Effector memory CD4-positive, alpha-beta T cell (primary cell): ENCODE data around the gene ATG101.

Source experiments
- DNase-seq, 3 donors: peaks; one replicate each; pipeline ENCODE4 v3.0.0-alpha.2; 2020
- H3K27ac ChIP-seq: 2 replicates; pipeline ENCODE4 v1.7.0; 2013; ENCODE audit warnings: mild to moderate bottlenecking, low read length, moderate library complexity; ENCODE audit not compliant: insufficient read depth, poor library complexity, severe bottlenecking
- H3K27me3 ChIP-seq: replicated peaks from 2 replicates; pipeline ENCODE4 v1.7.0; 2013; ENCODE audit warnings: mild to moderate bottlenecking, low read length; ENCODE audit not compliant: insufficient read depth, control insufficient read depth, poor library complexity, severe bottlenecking
- H3K36me3 ChIP-seq: 2 replicates; pipeline ENCODE4 v1.7.0; 2013; ENCODE audit warnings: mild to moderate bottlenecking, low read length, moderate library complexity; ENCODE audit not compliant: control insufficient read depth, insufficient read depth
- H3K4me1 ChIP-seq: 2 replicates; pipeline ENCODE4 v1.7.0; 2013; ENCODE audit warnings: low read length, mild to moderate bottlenecking; ENCODE audit not compliant: control insufficient read depth, insufficient read depth, poor library complexity, severe bottlenecking
- H3K4me3 ChIP-seq: 2 replicates; pipeline ENCODE4 v1.7.0; 2013; ENCODE audit warnings: low read length, low read depth, mild to moderate bottlenecking; ENCODE audit not compliant: insufficient read depth, poor library complexity, severe bottlenecking
- H3K9me3 ChIP-seq: 2 replicates; pipeline ENCODE4 v1.7.0; 2013; ENCODE audit warnings: mild to moderate bottlenecking, low read length, moderate library complexity; ENCODE audit not compliant: control insufficient read depth

Gene ATG101

DNA sequence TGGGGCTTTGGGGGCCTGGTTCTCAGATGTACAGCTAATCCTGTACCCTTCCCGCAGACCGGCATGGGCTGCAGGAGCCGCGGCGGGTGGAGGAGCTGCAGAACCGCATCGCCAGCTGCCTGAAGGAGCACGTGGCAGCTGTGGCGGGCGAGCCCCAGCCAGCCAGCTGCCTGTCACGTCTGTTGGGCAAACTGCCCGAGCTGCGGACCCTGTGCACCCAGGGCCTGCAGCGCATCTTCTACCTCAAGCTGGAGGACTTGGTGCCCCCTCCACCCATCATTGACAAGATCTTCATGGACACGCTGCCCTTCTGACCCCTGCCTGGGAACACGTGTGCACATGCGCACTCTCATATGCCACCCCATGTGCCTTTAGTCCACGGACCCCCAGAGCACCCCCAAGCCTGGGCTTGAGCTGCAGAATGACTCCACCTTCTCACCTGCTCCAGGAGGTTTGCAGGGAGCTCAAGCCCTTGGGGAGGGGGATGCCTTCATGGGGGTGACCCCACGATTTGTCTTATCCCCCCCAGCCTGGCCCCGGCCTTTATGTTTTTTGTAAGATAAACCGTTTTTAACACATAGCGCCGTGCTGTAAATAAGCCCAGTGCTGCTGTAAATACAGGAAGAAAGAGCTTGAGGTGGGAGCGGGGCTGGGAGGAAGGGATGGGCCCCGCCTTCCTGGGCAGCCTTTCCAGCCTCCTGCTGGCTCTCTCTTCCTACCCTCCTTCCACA is 11.0 kb upstream of the ATG101 start:
- no peaks in the 10 kb centered on the region for H3K27me3 ChIP-seq
- no peaks in the 10 kb centered on the region for H3K4me1 ChIP-seq
- H3K9me3 ChIP-seq, result no peaks in the 10 kb centered on the region
- no peak for DNase-seq
- H3K4me3 ChIP-seq, result no peak overlapping the region
- no peaks in the 10 kb centered on the region for H3K36me3 ChIP-seq
- H3K27ac ChIP-seq, result no peak overlapping the region

DNA sequence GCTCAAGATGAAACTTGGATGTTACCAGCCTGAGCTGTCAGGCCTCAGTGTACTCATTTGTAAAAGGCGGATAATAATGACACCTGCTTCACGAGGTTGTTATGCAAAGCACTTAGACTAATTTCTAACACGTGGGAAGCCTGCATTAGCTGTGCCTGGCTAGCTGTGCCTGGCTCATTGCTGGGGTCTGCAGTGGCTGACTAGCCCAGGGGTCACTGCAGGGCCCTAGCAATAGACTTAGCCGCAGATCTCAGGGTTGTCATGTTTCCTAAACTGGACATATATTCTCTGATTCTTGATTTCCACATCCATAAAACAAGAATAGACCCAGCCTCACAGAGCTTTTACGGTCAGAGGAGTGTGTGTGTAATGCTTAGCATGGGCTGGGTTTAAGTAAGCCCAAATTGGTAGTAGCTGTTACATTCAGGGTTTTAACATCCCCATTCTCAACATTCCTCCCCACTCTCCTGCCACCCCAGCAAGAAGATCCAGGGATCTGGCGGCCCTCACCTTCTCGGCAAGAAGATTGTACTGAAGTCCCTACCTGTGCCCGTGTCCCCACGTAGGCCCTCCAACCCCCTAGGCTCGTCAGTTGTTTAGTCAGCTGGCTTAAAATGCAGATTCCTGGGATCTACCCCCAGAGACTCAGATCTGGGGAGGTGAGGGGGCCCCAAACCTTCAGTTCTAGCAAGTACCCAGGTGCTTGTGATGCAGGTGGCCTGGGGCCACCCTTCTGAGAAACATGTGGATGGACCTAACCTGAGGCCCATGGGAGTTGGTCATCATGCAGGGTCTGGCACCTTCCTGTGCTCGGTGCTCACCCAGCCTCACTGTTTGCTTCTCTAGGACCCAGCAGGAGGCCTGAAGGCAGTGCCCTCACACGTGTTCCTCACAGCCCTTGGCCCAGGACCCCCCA is 9.9 kb upstream of the ATG101 start:
- Histone ChIP-seq H3K4me1 (no peaks in the 10 kb centered on the region), H3K4me3 (no peak overlapping the region), H3K27ac (no peak overlapping the region), H3K27me3 (no peaks in the 10 kb centered on the region), H3K9me3 (no peaks in the 10 kb centered on the region), H3K36me3 (no peaks in the 10 kb centered on the region)
- DNase-seq, result no peak

DNA sequence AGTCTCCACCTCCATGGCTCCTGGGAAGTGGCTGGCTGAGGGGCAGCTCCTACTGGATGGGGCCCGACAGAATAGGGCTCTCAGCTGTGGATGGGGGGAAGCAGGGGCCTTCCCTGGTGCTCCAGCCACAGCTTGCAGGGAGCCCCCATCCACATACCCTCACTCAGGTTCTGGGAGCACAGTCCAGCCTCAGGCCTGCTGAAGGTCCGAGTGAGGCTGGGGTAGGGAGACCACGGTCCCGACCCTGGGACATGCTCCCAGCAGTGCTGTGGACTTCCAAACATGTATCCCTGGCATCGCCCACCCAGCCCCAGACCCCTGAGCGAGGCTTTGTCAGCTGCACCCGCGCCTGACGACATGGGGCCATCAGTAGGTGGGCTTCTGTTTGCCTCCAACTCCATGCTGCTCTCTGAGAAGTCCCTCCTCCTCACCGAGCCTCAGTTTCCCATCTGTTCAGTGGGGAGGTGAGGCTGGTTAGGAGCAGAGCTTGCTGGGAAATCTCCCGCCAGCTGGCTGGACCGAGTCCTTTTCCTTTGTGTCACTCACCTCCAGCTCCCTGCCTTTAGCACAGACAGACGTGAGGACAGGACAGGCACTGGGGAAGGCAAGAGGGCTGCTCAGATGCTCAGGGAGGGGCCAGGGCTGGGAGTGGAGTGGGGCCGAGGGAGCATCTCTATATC is 9.1 kb upstream of the ATG101 start:
- Histone ChIP-seq H3K4me3 (no peak overlapping the region), H3K27me3 (no peaks in the 10 kb centered on the region), H3K9me3 (no peaks in the 10 kb centered on the region), H3K4me1 (no peaks in the 10 kb centered on the region), H3K36me3 (no peaks in the 10 kb centered on the region), H3K27ac (no peak overlapping the region)
- DNase-seq, result no peak

DNA sequence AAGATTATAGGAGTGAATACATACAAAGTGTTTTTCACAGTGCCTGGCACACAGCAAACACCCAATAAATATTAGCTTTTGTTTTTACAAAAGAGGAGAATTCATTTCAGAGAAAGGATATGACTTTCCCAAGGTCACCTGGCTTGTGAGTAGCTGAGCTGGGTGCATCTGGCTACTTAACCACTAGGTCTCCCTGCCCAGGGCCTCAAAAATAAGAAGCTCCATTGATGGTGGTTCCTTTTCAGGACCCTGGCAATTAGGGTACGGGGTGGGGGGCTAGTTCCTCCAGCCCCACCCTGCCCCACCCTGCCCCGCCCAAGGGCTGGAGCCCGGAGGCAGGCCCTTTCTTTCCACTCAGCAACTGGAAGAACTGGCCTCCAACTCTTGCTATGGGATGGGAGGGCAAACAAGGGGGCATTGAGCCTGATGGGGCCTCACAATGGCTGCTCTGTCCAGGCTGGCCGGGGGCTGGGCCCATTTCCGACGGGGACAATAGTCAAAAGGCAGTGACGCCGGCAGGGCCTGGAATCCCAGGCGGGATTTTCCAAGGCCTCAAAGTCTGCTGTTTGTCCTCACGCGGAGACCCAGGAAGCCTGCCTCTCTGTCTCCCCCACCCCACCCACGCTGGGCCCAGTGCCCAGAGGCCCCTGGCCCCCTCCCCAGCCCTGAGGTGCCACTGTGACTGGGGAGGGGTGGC is 8.2 kb upstream of the ATG101 start:
- no peaks in the 10 kb centered on the region for H3K36me3 ChIP-seq
- no peaks in the 10 kb centered on the region for H3K4me1 ChIP-seq
- no peaks in the 10 kb centered on the region for H3K27me3 ChIP-seq
- no peak overlapping the region for H3K4me3 ChIP-seq
- DNase-seq, result no peak
- no peak overlapping the region for H3K27ac ChIP-seq
- H3K9me3 ChIP-seq, result no peaks in the 10 kb centered on the region

DNA sequence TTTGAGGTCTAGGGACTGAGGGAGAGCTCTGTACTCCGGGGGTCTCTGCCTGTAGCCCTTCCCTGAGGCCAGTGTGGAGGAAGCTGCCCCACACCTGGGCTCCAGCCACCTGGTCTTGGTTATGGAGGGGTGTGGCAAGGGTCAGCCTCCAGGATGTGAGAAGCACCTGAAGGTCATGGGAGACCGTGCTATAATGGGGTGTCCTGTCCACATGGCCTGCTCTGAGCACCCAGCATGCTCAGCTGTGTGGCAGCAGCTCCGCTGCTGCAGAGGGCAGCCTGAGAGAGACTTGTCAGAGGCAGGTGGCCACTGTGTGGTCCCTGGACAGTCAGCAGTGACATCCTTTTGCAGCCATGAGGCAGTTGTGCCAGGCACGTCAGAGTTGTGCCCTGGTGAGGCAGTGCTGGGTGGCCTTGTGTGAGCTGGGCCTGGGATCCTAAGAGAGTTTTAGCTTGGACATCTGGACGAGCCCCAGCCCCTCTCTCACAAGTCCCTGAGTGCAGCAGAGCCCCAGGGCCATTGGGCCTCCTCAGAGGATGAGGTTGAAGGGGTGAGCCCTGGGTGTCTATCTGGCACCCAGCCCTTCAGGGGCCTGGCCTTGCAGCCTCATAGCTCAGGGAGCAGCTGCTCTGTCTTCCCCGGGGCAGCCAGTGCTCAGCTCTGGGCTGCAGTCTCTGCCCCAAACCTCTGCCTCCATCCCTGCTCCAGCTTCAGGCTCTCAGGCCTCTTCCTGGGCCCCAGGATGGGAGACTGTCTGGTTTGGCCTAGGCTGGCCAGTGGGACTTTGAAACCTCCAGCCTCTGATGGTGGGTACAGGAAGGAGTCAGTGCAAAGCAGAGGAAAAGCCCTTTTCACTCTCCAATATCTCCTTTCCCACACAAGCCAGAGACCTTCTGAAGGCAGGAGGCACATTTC is 7.4 kb upstream of the ATG101 start:
- no peak overlapping the region for H3K27ac ChIP-seq
- H3K27me3 ChIP-seq, result no peaks in the 10 kb centered on the region
- H3K4me1 ChIP-seq, result no peaks in the 10 kb centered on the region

DNA sequence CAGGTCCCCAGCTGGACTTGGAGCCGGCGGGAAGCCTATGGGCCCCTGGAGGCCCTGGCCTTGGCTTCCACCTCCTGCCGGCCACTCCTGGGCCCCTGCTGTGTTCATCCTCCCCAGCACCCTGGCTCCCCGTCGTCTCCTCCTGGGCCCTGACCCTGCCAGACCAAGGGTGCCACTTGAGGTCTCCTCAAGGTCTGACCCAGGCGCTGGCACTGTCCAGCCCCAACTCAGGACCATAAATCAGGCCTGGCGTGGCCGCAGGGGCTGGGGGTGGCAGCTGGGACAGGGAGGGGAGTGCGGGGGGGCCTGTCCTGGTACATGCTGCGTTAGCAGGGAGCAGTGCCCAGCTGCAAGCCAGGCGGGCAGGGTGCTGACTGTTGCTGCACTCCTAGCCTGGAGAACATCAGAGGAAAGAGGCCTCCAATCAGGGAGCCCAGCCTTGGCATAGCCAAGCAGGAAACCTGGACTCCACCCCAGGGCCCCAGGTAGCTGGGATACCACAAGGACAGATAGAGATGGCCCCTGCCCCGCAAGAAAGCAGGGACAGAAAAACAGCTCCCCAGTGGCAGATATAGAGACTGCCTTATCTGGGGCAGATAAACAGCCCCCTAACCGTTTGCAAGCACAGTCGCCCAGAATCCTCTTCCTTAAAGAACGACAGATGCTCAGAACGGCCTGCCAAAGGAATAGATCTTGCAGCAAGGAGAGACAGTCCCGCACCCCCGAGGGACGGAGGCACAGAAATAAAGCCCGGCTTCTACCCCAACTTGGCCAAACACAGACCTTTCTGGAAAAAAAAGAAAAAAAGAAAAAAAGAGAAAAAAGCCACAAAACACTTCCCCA is 6.5 kb upstream of the ATG101 start:
- Histone ChIP-seq H3K4me3 (no peak overlapping the region), H3K36me3 (no peaks in the 10 kb centered on the region), H3K4me1 (no peaks in the 10 kb centered on the region), H3K27ac (no peak overlapping the region), H3K27me3 (no peaks in the 10 kb centered on the region), H3K9me3 (no peaks in the 10 kb centered on the region)
- no peak for DNase-seq

More for the DNA sequence above, 7.4 kb upstream of the ATG101 start:
- DNase-seq, result no peak
- Histone ChIP-seq H3K36me3 (no peaks in the 10 kb centered on the region), H3K9me3 (no peaks in the 10 kb centered on the region), H3K4me3 (no peak overlapping the region)

DNA sequence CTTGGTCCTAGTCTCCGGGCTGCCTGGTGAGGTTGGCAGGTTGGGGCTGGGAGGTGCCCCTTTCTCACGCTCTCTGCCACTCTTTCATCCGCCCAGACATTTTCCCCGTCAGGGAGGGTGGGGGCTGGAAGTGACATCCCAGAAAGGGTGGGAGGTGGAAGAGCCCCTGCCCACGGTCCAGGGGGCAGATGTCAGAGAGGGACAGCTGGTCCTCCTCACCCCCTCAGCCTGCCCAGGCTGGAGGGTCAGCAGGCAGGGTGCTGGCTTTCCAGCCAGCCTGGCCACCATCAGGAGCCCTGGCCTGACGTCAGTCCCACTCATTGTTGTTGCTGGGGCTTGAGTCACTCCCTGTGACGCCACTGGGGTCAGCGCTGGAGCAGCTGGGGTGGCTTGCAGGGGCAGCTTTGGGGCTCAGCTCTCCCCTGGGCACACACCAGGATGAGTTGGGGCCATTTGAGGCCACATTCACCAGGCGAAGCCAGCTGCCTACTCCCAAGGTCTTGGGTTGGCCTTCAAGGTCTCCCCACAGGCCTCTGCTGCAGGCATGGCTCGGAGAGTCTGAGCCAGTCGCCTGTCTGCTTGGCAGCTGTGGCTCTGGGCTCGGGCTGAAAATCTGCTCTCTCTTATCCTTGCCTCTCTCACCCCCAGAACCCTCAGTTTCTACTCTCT is 5.7 kb upstream of the ATG101 start:
- Histone ChIP-seq H3K27ac (no peak overlapping the region), H3K27me3 (no peaks in the 10 kb centered on the region)

DNA sequence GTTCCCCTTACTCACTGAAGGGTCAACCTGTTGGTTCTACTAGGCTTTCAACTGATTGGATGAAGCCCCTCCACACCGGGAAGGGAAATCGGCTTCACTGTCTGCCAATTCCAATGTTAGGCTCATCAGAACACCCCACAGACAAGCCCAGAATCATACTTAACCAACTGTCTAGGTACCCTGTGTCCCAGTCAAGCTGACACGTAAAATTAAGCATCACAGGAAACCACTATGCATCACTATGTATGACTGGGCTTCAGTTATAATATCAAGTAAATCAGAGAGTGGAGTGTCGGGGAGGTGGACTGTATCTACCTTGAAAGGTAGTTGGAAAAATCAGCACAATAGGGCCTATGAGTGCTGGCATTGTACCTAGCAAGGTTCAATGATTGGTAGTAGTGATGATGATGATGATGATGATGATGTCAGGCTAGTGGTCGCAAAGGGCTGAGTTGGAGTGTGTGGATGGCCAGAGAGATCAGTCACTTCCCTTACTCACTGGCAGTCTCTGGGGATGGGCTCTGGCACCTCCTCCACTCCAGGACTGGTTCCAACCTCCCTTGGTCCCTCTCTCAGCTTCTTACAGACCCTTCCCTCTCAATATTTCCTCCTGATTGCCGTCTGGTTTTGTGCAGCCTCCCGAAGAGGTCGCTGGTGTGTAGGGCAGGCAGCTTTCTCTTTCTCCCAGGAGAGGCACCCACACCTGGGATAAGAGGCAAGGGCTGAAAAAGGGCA is 3.3 kb upstream of the ATG101 start:
- peaks cover 18% of the 10 kb centered on the region for H3K4me1 ChIP-seq
- no peak overlapping the region for H3K27ac ChIP-seq
- H3K9me3 ChIP-seq, result no peaks in the 10 kb centered on the region
- no peaks in the 10 kb centered on the region for H3K27me3 ChIP-seq
- H3K36me3 ChIP-seq, result no peaks in the 10 kb centered on the region
- no peak for DNase-seq
- no peak overlapping the region for H3K4me3 ChIP-seq

More for the DNA sequence above, 5.7 kb upstream of the ATG101 start:
- no peak overlapping the region for H3K4me3 ChIP-seq
- peaks cover 2% of the 10 kb centered on the region for H3K4me1 ChIP-seq
- DNase-seq, result no peak
- H3K36me3 ChIP-seq, result no peaks in the 10 kb centered on the region
- no peaks in the 10 kb centered on the region for H3K9me3 ChIP-seq
